Activated naive CD8-positive, alpha-beta T cell (primary cell): ENCODE results near the gene ANKDD1A.

ENCODE experiments used
- H3K27ac Mint-ChIP-seq: one replicate; pipeline ENCODE4 v1.8.0; 2021; ENCODE audit warnings: mixed read lengths
- H3K27me3 Mint-ChIP-seq: one replicate; pipeline ENCODE4 v1.8.0; 2021; ENCODE audit warnings: mixed read lengths
- H3K36me3 Mint-ChIP-seq: one replicate; pipeline ENCODE4 v1.8.0; 2021; ENCODE audit warnings: mixed read lengths
- H3K4me1 Mint-ChIP-seq: one replicate; pipeline ENCODE4 v1.8.0; 2021; ENCODE audit warnings: low read depth, mixed read lengths
- H3K4me3 Mint-ChIP-seq: one replicate; pipeline ENCODE4 v1.8.0; 2021; ENCODE audit warnings: mild to moderate bottlenecking, mixed read lengths
- H3K9me3 Mint-ChIP-seq: one replicate; pipeline ENCODE4 v1.8.0; 2021; ENCODE audit warnings: low read depth, mixed read lengths

ANKDD1A gene

DNA sequence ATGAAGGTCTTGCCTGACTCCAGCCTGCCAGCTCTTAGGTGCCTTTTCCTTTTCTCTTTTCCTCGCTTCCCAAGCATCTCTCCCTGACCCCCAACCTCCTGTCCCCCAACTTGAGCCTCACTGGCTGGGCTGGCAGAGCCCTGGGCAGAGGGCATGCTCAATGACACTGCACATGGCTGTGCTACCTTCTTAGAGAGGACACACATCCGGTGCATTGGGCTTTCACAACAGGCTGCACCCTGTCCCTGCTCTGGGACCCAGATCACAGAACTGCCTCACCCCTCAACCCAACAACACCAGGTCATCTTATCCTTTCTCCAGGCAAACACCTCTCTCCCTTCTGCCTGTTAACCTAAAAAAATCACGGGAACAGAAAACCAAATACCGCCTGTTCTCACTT is 7.5 kb upstream of the ANKDD1A start:
- Mint-ChIP-seq H3K27me3 (no peaks in the 10 kb centered on the region), H3K4me1 (peaks cover 35% of the 10 kb centered on the region), H3K27ac (no peak overlapping the region), H3K36me3 (peaks cover 2% of the 10 kb centered on the region), H3K4me3 (peak overlapping the region; percentile 20), H3K9me3 (no peaks in the 10 kb centered on the region)

DNA sequence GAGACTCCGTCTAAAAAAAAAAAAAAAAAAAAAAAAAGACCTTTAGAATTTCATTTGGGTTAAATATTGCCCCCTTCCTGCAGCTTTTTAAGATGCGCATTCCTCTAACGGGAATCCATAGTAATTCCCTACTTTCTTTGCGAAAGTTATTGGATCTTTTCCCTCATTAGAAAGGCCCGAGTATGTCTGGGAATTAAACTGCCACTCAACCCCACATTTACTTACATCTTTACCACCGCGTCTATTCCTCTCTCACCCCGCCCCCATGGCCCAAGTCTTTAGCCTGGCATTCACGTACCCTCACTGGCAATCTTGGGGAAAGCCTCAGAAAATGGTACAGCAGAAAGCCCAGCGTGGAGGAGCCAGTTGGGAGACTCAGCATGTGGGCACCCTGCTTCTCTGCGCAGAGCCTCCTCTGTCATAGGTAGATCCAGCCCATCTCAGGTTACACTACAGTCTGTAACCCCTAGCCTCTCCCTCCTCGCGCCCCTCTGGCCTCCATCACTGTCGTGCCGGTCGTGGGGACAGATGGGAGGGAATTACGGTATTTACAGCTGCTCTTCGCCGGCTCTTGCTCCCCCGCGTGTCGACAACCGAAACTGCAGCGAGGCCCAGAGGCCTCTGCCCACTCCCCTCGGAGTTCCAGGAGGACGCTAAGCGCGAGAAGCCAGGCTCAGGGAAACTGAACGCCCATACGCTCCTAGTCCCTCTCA is 6.4 kb upstream of the ANKDD1A start:
- H3K27me3 Mint-ChIP-seq = no peaks in the 10 kb centered on the region
- peaks cover 35% of the 10 kb centered on the region for H3K4me1 Mint-ChIP-seq

DNA sequence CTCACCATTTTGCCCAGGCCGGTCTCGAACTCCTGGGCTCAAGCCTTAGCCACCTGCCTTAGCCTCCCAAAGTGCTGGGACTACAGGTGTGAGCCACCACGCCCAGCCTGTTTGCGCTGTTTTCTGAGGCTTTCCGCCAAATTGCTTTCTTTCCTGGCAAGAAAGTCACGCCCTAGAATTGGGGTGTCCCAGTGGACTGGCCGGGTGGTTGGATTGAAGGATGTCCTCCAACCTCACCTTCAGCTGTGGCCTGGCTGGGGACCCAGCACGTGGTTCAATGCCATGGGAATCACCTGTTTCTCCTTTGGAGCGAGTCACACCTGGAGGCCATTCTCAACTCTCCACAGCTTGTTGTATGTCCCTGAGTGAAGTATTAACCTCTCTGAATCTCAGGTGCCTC is 5.8 kb upstream of the ANKDD1A start:
- no peak overlapping the region for H3K27ac Mint-ChIP-seq
- no peak overlapping the region for H3K4me3 Mint-ChIP-seq
- peaks cover 37% of the 10 kb centered on the region for H3K4me1 Mint-ChIP-seq
- H3K36me3 Mint-ChIP-seq = peaks cover 2% of the 10 kb centered on the region
- H3K9me3 Mint-ChIP-seq = no peaks in the 10 kb centered on the region
- no peaks in the 10 kb centered on the region for H3K27me3 Mint-ChIP-seq

More for the DNA sequence above, 6.4 kb upstream of the ANKDD1A start:
- Mint-ChIP-seq H3K36me3 (peaks cover 2% of the 10 kb centered on the region), H3K27ac (peak overlapping the region; percentile 37), H3K4me3 (peak overlapping the region; percentile 79), H3K9me3 (no peaks in the 10 kb centered on the region)

DNA sequence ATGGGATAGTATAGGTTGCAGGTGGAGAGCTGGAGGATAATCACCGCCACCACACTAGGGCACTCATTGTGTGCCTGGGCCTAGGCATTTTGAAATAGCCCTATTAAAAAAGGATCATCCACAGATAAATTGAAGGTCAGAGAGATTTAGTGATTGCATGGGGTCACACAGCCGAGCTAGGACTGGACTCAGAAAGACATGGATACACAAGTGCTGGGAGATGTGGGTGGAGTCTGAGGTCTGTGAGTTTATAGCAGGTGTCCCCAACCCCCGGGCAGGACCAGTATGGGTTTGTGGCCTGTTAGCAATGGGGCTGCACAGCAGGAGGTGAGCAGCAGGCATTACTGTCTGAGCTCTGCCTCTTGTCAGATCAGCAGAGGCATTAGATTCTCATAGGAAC is 5.3 kb upstream of the ANKDD1A start:
- Mint-ChIP-seq H3K4me3 (no peak overlapping the region), H3K9me3 (no peaks in the 10 kb centered on the region), H3K4me1 (peaks cover 42% of the 10 kb centered on the region)

DNA sequence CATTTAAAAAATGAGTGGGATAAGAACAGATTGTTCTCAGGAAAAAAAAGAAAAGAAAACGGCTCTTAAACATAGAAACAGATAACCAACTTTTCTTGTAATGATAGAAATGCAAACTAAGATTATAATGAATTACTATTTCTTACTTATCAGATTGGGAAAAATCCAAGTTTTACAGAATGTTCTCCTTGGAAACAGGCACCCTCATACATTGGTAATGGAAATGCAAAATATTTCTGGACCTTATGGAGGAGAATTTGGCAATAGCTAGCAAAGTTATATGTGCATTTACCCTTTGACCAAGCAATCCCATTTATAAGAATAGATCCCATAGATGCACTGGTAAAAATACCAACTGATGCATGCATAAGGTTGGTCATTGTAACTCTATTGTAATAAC is 3.7 kb upstream of the ANKDD1A start:
- H3K27ac Mint-ChIP-seq = no peak overlapping the region
- no peaks in the 10 kb centered on the region for H3K27me3 Mint-ChIP-seq
- H3K36me3 Mint-ChIP-seq = no peaks in the 10 kb centered on the region
- peaks cover 33% of the 10 kb centered on the region for H3K4me1 Mint-ChIP-seq
- no peaks in the 10 kb centered on the region for H3K9me3 Mint-ChIP-seq
- no peak overlapping the region for H3K4me3 Mint-ChIP-seq

More for the DNA sequence above, 5.3 kb upstream of the ANKDD1A start:
- Mint-ChIP-seq H3K36me3 (no peaks in the 10 kb centered on the region), H3K27ac (no peak overlapping the region), H3K27me3 (no peaks in the 10 kb centered on the region)

DNA sequence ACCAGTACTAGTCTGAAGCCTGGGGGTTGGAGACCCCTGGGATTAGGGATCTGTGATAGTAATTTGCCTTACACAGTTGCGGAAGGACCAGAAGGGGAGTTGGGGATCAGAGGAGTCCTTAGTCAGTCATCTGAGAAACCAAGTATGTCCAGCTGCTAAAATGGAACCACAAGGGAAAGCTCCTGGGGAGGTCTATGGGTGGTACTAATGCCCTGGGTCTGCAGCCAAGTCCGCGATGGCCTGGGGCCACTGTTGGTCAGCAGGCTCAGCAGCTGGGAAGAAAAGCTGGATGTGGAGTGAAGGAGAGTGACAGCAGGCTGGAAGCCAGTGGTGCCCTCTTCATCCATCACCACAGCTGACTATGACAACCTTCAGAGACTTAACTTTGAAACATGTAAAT is 2.2 kb upstream of the ANKDD1A start:
- no peak overlapping the region for H3K4me3 Mint-ChIP-seq

DNA sequence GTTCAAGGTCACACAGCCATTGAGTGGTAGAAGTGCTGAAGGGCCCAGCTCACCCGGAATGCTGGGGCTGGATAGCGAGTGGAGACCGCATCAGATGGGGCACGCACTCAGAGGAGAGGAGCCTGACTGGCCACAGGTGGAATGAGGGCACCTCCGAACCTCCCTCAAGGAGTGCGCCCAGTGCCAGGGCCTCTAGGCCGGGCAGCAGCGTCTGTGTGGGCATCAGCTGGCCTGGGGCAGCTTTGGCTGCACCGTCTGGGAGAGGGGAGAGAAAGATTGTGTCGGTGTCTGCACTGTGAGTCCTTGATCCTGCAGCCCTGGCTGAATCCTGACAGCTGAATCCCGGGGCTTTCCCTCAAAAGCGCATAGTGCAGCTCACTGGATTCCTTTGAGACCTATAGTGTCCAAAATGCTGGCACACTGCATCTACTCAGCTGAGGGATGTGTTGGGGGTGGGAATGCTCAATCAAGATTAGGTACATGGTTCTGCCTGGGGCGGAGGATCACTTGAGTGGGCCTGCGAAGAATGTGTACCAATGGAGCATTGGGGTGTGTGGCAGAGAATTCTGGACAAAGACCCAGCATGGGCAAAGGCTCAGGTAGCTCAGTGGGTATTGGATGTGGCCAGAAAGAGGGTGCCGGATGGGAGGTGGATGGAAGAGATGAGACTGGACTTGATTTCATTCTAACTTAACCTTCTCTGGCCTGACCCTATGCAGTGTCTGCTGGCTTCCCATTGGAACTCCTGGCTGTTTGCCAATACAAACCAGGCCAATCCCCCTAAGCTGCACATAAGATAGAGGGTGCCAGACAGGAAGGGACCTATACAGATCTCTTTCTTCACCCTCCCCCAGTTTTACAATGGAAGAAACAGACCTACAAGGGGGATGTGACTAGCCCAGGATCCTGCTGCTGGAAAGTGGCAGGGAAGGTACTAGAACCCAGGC is 950 bp downstream of the ANKDD1A start:
- no peaks in the 10 kb centered on the region for H3K36me3 Mint-ChIP-seq
- no peaks in the 10 kb centered on the region for H3K9me3 Mint-ChIP-seq
- H3K27ac Mint-ChIP-seq = no peak overlapping the region
- peaks cover 14% of the 10 kb centered on the region for H3K4me1 Mint-ChIP-seq
- peak overlapping the region; percentile 59 for H3K4me3 Mint-ChIP-seq
- H3K27me3 Mint-ChIP-seq = no peaks in the 10 kb centered on the region

More for the DNA sequence above, 2.2 kb upstream of the ANKDD1A start:
- Mint-ChIP-seq H3K4me1 (peaks cover 24% of the 10 kb centered on the region), H3K27ac (no peak overlapping the region), H3K9me3 (no peaks in the 10 kb centered on the region), H3K36me3 (no peaks in the 10 kb centered on the region), H3K27me3 (no peaks in the 10 kb centered on the region)

DNA sequence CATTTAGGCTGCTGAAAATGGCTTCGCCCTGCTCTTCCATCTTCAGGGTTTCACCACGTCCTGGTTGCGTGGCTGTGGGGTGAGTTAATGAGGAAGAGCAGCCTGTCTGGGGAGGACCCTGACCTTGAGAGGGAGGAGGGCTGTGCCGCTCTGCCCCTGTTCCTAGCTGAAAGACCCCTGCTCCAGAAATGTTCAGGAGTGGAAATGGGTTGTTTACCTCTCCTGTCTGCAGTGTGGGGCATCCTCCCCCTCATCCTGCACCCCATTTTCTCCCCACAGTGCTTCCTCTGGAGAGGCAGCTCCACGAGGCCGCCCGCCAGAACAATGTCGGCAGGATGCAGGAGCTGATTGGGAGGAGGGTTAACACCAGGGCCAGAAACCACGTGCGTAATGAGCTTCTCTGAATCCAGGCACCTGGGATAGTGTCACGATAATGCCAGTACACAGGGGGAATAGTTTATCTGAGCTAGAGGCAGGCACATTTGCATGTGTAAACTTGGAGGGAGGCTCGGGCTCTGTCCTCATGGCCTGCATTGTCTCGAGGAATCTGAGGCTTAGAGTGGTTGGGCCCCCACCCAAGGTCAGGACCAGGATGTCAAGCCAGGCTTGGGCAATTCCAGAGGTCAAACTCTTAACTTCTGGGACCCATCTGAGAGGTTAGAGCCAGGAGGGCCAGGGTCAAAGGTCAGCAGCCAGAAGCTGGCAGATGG is 4.0 kb downstream of the ANKDD1A start:
- Mint-ChIP-seq H3K4me3 (no peak overlapping the region), H3K9me3 (no peaks in the 10 kb centered on the region), H3K4me1 (peaks cover 14% of the 10 kb centered on the region), H3K27ac (no peak overlapping the region), H3K27me3 (no peaks in the 10 kb centered on the region), H3K36me3 (no peaks in the 10 kb centered on the region)

DNA sequence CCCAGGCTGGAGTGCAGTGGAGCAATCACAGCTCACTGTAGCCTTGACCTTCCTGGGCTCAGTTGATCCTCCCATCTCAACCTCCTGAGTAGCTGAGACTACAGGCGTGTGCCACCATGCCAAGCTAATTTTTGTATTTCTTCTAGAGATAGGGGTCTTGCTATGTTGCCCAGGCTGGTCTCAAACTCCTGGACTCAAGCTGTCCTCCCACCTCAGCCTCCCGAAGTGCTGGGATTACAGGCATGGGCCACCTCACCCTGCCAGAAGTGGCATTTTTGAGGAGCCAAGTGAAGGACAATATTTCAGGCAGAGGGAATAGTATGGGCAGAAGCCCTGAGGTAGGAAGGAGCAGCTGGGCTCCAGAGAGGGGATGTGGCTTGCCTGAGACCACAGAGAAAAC is 4.7 kb downstream of the ANKDD1A start:
- no peaks in the 10 kb centered on the region for H3K27me3 Mint-ChIP-seq
- no peak overlapping the region for H3K4me3 Mint-ChIP-seq
- peaks cover 8% of the 10 kb centered on the region for H3K4me1 Mint-ChIP-seq
- H3K9me3 Mint-ChIP-seq = no peaks in the 10 kb centered on the region
- H3K27ac Mint-ChIP-seq = no peak overlapping the region
- H3K36me3 Mint-ChIP-seq = no peaks in the 10 kb centered on the region

DNA sequence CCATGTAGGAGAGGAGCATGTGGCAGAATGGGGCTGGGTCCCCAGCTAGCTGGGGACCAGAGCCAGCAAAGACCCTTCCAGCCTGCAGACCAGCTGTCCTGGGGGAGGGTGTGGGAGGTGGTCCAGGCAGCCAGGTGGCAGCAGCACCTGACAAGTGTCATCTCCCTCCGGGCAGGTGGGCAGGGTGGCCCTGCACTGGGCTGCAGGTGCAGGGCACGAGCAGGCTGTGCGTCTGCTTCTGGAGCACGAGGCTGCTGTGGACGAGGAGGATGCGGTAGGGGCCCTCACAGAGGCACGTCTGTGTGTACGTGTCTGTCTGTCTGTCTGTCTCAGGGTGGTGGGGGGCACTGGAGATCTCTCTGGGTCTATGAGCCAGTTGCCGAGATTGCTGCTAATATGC is 5.5 kb downstream of the ANKDD1A start:
- no peaks in the 10 kb centered on the region for H3K36me3 Mint-ChIP-seq

DNA sequence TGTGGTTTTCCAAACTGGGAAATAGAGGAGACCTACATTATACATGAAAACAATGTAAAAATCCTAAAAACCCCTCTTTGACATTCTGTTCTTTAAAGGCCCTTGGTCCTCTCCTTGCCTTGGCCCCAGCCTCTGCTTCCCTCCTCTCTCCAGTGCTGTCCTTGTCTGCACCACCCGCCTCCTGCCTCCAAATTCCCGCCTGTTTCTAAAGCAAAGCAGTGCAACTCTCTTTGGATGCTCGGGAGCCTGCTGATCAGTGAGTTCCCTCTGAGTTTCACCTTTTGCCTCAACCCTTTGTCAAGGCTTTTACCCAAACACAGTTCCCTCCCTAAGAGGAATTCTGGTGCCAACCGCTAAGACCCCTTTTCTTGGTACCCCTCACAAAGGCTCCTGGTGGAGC is 8.0 kb downstream of the ANKDD1A start:
- Mint-ChIP-seq H3K4me3 (no peak overlapping the region), H3K27me3 (no peaks in the 10 kb centered on the region), H3K27ac (no peak overlapping the region), H3K36me3 (no peaks in the 10 kb centered on the region), H3K4me1 (peaks cover 2% of the 10 kb centered on the region), H3K9me3 (no peaks in the 10 kb centered on the region)

More for the DNA sequence above, 5.5 kb downstream of the ANKDD1A start:
- no peaks in the 10 kb centered on the region for H3K27me3 Mint-ChIP-seq
- H3K27ac Mint-ChIP-seq = no peak overlapping the region
- H3K9me3 Mint-ChIP-seq = no peaks in the 10 kb centered on the region
- H3K4me1 Mint-ChIP-seq = peaks cover 6% of the 10 kb centered on the region
- H3K4me3 Mint-ChIP-seq = no peak overlapping the region

DNA sequence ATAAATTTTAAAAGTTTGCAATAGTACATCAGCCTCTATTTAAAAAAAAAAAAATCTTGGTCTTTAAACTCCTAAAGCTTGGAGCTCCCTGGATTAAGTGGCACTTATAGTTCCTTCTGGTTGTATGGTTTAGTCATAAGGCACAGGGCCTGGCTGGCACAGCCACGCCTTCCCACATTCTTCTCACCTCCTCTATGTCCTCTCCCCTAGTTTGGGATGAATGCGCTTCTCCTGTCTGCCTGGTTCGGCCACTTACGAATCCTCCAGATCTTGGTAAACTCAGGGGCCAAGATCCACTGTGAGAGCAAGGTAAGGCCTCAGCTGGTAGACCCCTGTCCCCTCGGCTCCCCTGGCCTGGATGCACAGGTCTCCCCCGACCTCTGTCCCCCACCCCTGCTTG is 10.0 kb downstream of the ANKDD1A start:
- Mint-ChIP-seq H3K9me3 (no peaks in the 10 kb centered on the region), H3K27me3 (no peaks in the 10 kb centered on the region), H3K36me3 (peaks cover 4% of the 10 kb centered on the region), H3K4me3 (no peak overlapping the region), H3K27ac (no peak overlapping the region), H3K4me1 (no peaks in the 10 kb centered on the region)

DNA sequence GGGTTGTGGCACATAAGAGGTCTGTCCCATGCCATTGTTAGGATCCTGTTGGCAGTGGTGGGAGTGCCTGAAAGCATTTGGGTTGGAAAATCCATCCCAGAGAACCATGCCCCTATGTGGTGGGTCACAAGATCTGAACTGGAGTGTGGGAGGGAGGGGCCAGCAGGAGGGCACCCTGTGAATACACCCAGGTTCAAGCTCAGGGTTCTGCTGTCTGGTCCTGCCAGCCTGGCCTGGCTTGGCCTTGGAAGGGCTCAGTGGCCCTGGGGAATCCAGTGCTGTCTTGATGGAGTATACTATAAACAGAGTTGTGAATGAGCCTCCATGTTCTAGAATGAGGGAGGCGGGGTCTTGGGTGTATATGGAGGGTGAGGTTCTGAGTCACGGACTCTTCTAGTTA is 11.8 kb downstream of the ANKDD1A start:
- H3K4me1 Mint-ChIP-seq = no peaks in the 10 kb centered on the region
- H3K36me3 Mint-ChIP-seq = peaks cover 7% of the 10 kb centered on the region
- no peak overlapping the region for H3K4me3 Mint-ChIP-seq
- no peak overlapping the region for H3K27ac Mint-ChIP-seq
- no peaks in the 10 kb centered on the region for H3K27me3 Mint-ChIP-seq
- no peaks in the 10 kb centered on the region for H3K9me3 Mint-ChIP-seq

DNA sequence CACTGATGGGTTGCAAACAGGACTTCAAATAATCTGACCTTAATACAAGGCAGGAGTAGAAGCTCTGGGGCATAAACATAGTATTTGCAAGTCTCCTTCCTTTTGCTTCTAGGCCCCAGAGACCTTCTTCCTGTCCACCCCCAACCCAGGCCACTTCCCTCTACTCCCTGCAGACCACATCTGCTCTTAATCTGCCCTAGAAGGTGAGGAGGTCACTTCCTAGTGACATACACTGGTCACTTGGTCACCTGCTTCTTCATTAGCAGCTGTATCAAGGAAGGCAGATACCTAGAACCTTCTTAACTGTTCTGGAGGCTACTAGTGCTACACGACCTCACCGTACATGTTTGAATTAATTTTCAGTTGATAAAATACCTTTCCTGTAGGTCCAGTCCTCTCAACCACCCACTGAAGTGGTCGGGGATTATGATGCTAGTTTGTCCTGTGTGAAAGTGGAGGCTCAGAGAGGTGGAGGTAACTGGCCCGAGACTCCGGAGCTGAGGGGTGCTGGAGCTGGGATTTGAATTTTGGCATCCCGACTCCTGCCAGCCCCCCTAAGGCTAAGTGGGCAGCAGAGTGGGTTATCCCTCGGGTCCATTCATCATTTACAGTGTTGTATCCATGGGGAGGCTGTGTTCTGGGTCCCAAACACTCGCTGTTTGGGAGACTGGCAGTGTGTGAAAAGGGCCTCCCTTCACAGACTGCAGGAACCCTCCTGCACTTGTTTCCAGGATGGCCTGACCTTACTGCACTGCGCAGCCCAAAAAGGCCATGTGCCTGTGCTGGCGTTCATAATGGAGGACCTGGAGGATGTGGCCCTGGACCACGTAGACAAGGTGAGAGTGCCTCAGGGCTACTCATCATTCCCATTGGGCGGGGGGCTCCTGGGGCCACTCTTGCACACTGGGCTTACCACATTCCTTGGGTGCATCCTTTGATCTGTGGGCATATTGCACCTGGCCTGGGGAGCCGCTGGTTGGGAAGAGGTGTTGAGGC is 13.9 kb downstream of the ANKDD1A start:
- no peaks in the 10 kb centered on the region for H3K4me1 Mint-ChIP-seq
- no peak overlapping the region for H3K27ac Mint-ChIP-seq
- peaks cover 7% of the 10 kb centered on the region for H3K36me3 Mint-ChIP-seq
- no peak overlapping the region for H3K4me3 Mint-ChIP-seq
- H3K27me3 Mint-ChIP-seq = no peaks in the 10 kb centered on the region
- no peaks in the 10 kb centered on the region for H3K9me3 Mint-ChIP-seq
